NCI-H2107 treated with DMSO at 0.1 percent for 48 hours (cell line): Measurements from ENCODE around the gene MRTFA.

ENCODE experiments used
- DNase-seq: peaks from one replicate; lab custom pipeline; 2025; ENCODE audit not compliant: unreplicated experiment; lab: John Stamatoyannopoulos, UW

The MRTFA gene

DNA sequence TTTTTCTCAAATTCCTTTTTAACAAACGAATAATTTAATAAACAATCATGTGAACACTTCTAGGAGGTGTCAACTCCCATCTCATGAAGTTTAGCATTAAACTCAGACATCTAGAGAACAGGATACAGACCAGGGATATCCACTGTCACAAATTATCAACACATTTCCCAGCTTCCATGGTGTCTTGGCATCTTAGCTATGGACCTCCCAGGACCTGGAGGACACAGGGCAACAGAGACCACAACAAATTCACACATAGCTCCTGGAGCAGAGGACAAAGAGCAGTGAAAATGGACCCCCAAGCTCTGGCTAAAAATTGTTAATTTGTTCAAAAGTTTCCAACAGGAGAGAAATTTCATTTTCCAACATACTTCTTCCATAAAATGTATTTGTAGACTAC lies 163.9 kb downstream of the MRTFA start:
- no peak for DNase-seq

DNA sequence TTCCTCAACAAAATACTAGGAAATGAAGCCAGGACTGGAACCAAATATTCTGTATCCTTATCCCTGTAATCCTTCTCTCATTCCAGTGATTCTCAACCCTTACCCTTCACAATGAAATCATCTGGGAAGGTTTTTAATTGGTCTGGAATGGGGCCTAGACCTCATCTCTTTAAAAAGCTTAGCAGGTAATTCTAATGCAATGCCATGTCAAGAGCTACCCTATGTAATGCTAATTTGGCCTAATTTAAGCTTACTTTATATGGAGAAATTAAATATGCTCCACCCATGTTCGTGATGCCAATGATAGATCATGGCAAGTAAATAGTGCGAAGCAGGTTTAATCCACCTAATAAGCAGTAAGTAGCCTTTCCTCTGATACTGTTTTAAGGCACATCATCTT lies 164.5 kb downstream of the MRTFA start:
- DNase-seq, result no peak

DNA sequence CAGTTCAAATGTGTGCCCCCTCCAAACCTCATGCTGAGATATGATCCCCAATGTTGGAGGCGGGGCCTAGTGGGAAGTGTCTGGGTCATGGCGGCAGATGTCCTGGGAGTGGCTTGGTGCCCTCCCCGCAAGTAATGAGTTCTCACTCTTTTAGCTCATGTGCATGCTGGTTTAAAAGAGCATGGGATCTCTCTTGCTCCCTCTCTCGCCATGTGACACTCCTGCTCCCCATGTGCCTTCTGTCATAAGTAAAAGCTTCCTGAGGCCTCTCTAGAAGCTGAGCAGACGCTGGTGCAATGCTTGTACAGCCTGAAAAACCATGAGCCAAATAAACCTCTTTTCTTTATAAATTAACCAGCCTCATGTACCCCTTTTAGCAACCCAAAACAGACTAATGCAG lies 167.3 kb downstream of the MRTFA start:
- DNase-seq, result no peak

DNA sequence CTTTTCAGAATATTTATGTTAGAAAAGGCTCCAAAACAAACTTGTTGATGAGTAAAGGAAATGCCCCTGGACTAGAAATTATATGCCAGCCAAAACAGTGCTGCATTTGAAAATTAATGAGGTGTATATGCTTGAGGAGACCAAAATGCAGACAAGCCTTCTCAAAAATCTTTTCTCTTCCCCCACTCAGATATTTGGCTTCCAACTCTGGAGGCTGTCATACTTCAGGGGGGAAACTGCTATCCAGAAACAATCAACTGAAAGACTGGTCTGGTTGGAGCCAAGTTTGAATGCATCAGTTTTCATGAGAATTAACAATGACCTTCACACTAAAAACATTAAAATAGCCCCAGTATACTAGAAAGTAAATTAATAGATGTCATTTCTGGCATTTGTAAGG lies 167.9 kb downstream of the MRTFA start:
- no peak for DNase-seq

DNA sequence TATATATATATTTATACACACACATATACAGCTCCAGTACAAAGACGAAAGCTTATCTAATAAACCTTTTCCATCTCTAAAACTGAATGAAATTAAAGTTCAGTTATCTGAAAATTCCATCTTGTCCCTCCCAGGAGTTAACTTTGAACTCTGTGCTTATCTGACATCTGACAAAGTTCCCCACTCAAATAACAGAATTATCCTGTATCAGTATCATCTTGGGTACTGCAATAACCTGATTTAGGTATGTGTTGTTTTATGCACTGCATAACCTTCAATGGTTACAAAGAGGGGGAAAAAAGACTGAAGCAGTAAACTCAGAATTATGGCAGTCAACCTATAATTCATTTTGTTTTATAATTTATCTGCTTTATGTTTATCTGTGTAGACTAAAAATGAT lies 169.5 kb downstream of the MRTFA start:
- DNase-seq, result no peak

DNA sequence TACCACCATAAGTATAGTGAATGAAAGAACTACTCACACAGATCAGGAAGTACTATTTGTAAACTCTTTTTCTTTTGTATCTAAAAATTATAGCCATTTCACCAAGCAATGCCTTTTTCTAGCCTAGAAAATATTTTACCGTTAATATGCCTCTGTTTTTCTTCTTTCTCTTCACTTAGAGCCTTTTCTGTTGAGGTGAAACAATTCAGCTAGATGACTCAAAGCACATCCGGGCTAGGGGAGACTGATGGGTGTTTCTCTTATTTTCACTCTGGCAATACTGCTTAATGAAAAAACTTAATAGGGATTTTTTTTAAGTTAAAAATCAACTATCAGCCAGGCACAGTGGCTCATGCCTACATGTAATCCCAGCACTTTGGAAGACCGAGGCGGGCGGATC lies 172.8 kb downstream of the MRTFA start:
- DNase-seq, result no peak

DNA sequence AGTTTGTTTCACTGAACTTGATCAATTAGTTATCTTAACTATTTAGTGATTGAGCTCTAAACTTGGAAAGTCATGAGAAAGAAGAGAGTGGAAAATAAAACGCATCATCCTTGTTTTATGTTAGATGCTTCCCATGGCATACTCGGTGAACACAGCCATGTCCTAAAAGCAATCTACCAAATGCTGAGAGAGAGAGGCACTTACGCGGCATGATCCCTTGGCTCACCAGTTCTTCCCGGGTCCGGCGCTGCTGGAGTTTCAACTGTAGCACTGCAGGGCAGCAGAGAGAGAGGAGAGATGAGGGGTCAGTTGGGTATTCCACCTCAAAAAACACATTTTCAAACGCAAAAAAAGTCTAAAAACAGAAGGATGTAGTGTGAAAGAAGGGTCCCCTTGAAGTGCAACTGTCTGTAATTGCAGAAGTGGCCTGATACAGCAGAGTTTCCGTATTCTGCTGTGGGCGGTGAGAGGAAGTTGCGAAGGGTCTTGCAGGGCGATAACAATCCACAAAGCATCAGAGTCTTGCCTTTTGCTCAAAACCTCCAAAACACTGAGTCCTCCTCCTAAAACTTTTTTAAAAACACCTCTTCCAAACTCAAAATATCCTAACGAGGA lies 173.4 kb downstream of the MRTFA start:
- DNase-seq, result no peak

DNA sequence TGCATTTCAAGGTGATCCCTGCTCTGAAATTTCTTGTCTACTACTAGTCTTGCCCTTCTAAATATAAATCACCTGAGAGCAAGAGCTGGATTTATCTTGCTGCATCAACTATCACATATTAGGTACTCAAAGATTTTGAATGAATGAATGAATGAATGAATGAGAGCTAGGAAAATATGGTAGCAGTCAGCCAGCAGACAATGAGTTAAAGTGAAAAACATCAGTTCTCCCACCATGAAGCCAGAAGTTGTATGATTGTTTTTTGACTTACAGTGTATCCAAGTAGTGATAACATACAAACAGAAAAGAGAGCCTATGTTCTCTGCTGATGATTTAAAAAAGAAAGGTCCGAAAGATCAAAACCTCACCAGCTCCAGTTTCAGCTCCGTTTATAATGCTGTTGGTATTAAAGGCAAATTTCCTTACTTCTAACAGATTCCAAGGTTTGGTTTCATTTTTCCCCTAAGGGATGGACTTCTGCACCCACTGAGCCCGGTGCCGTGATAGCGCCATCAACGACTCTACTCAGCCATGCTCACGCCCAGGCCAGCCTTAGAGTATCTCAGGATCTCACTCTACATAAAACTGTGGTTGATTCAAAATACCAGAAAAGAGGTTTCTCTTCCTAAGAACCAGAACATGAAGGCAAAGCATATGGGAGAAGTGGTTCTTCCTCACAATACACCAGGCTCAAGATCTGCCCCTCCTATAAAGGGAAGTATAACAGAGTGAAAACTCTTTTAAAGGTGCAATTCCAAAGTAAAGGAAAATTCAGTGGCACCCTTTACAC lies 174.1 kb downstream of the MRTFA start:
- DNase-seq, result no peak

DNA sequence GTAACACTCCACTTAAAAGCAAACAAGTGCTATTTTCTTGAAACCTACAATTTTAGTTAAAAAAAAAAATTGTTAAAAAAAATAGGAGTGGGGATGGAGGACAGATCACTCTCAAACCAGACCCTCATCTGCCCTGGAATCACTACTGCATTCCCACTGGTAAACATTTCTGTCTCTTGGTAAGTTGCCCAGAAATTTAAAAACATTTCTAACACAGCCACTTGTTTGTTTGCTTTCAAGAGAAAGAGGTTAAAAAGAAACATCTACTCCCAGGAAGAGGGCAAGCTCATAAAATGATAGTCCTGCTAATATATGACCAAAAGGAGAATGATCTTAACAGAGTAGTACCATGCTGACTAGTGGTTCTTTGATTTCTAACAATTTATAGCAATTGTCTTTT lies 182.8 kb downstream of the MRTFA start:
- DNase-seq, result no peak

DNA sequence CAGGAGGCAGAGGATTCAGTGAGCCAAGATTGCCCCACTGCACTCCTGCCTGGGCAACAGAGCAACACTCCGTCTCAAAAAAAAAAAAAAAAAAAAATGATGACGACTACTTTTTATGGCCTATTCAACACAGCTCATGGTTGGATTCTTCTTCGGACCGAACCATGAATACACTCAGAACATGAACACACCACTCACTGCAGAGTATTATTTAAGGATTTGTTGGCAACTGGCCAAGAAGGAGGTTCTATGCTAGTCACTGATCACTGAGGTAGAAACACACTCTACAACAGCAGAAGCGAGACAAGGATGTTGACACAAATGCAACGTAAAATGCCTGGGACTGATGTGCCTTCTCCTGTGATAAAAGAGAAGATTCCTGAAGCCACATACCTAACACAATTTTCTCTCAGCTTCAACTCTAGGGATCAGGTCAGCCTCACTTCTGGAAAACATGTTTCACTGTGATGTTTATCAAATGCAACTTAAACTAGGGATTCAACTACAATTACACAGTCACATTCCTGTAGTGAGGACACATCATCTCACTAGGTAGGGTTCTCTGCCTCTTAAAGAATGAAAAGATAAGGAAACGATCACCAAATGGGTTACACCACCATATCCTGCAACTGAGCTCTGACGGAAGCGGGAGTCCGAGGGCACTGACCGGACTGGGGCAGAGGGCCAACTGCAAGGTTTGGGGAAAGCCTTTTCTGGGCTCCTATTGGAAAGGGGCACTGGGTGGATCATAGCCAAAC lies 183.6 kb downstream of the MRTFA start:
- no peak for DNase-seq

DNA sequence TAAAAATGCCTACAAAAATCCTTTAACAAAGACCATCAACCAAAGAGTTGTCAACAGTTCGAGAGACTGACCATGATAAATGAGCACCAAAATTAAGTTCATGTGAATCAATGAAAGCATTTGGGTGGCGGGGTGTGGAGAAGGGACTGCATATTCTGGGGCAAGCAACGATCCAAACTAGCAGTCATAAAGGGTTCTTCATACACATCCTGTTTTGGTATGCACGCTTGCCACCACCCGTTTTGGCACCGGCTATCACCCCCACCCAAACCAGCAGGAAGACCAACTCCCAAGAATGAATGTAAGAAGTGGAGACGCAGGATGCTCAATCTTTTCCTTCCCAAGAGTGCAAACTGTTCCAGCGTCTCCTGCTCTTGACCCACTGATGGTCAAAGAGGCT lies 185.3 kb downstream of the MRTFA start:
- no peak for DNase-seq

DNA sequence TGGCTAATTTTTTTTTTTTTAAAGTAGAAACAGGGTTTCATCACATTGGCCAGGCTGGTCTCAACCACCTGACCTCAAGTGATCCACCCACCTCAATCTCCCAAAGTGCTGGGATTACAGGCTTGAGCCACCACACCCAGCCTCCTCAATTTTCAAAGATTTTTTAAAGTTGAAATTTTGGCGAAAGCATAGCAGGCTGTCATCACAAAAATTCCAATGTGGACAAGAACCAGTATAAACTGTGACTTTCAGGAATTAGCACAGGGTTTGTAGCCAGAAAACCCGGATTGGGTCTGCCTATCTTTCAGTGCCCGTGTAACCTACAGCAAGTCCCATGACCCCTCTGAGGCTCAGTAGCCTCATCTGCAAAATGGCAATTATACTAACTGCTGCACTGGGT lies 185.9 kb downstream of the MRTFA start:
- DNase-seq, result no peak

DNA sequence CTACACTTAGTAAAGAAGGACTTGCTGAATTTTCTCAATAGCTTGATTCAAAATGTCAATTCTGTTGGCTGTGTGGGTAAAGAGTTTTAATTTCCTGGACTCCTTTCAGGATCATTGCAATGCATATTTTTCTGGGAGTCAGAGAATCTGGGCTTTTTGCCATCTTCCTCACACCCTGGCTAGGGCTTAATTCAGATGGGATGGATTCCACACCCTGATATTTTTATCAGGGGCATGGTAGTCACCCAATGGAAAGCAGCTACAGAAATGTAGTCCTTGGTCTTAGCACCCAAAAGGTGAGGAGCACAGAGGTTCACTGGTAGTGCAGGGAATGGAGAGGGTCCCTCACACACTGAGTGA lies 186.9 kb downstream of the MRTFA start:
- DNase-seq, result no peak

DNA sequence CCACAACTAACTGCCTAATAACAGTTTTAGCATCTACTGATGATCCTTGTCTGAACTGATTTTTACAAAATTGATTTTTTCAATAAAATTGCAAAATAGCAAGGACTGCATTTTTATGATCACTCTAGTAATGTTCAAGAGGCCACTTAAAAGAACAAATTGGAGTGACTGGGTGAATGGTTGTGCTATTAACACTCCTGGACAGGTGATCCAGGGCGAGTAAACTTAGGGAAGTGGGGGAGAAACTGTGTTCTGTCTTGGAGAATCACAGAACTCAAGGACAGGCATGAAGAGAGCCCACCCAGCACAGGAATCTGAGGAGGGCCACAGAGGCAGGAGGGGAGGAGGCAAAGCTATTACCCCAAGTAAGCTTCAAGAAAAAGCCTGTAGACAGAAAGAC lies 190.3 kb downstream of the MRTFA start:
- no peak for DNase-seq

DNA sequence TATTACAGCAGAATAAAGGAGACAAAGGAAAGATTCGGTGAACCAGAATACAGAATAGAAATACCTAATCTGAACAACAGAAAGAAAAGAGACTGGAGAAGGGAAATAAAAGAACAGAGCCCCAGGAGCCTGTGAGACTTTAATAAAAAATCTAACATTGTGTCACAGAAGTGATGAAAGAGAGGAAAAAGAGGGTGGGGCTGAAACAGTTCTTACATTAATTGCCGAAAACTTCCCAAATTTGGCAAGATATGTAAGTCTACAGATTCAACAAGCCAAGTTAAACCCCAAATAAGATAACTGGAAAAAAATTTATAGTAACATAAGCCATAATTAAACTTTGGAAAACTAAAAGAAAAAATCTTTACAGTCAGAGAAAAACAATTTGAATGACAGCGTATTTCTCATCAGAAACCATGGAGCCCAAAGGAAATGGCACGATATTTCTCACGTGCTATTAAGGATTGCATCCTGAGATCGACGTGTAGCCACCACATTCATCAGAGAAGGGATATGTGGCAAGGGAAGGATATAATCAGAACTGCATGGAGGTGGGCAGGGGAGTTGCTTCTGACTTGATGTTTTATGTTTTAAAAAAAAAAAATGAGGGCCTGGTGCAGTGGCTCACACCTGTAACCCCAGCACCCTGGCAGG lies 192.2 kb downstream of the MRTFA start:
- no peak for DNase-seq

DNA sequence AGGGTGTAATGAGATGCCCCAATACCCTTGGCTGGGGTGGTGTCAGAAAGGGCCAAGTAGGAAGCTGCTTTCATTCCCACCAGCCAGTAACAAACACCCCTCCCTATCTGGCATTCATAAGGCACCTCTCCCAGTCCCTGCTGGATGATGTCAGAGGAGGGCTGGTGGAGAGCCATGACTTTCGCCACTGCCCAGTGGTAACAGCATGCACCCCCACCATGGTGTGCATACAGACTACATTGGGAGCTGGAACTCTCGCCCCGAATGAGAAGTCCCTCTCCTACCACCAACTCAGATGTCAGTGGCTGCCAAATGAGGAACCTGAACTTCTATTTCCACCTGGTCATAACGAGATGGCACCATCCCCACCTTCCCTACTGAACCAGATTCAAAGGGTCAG lies 192.8 kb downstream of the MRTFA start:
- no peak for DNase-seq

DNA sequence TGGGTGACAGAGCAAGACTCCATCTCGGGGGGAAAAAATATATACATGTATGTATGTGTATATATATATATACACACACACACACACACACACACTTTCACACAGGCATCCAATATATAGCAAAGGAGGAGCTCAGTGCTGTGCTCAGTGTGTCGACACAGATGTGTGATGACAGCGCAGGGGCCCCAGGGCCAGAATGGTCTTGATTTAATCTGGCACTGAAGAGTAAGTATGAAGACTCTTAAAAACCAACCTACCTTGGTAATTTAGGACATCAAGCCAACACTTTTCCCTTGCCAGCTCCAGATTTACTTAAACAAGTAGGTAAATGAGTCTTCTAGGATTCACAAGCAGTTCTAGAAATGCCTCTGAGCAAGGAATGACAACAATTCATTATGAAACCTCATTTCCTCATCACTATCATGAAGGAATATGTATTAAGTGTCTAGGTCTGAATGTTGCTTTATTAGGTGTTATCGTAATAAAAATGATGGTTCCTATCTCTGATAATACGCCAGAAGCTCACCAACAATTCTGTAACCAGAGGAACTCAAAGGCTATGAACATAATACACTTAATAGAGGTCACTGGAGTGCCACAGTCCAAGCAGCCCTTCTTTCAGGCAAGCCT lies 194.6 kb downstream of the MRTFA start:
- no peak for DNase-seq

DNA sequence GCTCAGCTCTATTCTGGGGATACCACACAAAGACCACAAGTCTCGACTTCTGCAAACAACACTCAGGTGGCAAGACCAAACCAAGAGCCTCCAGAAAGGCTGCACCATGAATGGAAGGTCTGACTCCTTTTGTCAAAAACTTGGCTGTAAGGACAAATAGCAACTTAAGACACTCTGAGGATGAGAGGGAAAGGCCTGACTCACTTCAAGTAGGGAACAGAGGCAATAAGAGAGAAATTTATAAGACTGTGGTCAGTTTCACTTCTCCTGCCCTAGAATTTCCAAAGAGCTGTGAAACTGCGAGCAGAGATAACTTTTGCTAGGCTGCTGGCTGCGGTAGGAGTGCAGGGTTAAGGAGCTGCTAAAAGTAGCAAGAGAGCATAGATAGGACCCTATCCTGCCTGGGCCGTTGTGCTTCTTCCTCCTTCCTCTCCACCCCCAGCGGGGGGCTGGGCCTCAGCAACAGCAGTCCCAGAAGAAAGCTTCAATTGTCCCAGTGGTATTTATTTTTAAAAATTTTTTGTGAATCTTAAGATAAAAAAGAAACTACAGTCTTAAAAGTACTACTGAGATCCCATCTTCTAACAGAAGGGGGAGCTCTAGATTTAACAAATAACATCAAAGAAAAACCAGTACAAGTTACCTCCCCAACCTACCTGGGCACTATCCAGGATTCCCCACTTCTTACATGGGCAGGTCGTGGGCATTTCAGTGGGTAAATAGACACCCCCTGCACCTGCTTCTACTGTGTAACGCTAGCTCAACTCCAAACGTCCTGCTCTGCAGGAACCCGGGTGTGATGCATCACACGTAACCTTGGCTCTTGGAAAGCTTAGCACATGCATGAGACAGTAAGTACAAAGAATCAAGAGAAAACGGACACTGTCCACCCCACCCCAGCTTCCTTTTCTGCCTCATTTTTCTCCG lies 199.8 kb downstream of the MRTFA start:
- peak; percentile 34 for DNase-seq

DNA sequence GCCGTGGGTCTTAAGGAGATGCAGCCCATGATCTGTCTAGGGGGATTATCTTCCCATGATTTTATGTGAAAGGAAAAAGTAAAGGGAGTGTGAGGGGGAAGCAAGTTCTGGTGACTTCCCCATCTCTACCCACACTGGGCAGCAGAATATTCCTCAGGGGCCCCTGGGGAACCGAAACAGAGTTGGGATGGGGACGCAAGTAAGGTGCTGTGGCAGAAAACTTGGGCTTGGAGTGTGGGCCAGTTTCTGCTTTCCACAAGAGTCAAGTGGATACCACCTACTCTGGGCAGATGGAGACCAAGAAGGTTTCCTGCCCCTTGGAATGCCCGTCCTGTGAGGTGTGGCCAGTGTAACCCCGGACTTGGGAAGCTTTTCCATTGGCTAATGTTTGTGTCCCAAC lies 201.8 kb downstream of the MRTFA start:
- no peak for DNase-seq

DNA sequence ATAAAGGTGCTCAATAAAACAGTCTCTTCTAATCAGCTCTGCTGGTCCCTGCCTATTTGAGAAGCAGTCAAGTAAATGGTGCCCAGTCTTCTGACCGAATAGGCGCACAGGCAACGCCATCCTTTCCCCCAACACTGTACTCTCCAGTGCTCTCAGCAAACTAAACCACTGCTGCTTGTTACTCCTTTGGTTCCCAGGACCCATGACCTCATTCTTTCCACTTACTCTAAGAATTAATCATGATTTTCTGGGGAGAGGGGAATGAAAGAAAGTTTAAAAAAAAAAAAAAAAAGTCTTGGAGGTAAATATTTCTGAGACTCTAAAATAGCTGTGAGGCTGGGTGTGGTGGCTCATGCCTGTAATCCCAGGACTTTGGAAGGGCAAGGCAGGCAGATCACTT lies 202.4 kb downstream of the MRTFA start:
- DNase-seq, result no peak
